GM21360 (cell line): ENCODE data around the gene CCDC116.
"Not testable (repeated sequence)": the region's sequence is repeated elsewhere in the genome, so short reads cannot be mapped to it uniquely, and the experiment has no call there.

Experiments
- ATAC-seq: cut with Tn5 transposase; IDR thresholded peaks from one replicate; pipeline ENCODE4 v1.9.1; 2021; ENCODE audit warnings: mild to moderate bottlenecking, moderate library complexity; ENCODE audit not compliant: unreplicated experiment

Gene CCDC116

DNA sequence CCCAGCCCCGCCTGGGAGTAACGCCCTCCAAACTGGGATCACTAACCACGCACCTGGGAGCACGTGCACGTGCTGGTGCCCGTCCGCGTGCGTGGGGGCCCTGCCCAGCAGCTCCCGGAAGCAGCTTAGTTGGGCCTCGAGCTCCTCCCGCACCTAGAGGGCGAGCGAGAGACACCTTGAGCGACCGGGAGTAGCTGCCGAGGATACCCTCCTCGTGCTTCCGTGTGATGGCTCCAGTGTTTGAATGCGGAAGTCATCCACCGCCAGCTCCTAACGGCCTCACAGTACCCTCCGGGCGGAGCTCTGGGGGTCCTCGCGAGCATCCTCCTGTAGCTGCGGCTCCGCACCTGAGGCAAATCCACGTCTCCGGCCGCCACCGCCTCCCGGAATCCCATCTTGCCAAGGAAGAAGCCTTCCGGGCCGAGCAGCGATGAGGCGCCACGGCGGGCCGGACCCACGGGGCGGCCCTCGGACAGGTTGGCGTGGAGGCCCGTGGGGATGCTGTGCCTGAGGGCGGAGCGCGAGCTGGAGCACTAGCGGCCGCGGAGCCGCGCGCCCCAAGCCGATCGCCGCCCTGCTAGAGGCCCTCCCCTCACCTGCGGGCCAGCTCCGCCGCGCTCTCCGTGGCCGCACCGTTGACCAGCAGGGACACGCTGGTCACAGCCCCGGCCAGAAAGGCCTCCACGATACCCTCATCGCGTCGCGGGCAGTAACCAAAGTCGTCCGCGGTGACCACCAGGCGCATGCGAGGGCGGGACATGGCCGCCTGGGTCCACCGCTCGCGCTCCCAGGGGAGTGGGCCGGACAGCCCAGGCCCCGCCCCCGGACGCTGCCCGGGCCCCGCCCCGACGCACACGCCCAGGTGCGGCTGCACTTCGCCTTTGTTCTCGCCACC is 3.1 kb upstream of the CCDC116 start, which contains the start of gene YDJC:
Gene YDJC, minus strand, starts transcription at position 768 of the 895 bp plus-strand sequence. Its CDS starts 8 bp downstream, at position 760.
- peak; percentile 84 for ATAC-seq

DNA sequence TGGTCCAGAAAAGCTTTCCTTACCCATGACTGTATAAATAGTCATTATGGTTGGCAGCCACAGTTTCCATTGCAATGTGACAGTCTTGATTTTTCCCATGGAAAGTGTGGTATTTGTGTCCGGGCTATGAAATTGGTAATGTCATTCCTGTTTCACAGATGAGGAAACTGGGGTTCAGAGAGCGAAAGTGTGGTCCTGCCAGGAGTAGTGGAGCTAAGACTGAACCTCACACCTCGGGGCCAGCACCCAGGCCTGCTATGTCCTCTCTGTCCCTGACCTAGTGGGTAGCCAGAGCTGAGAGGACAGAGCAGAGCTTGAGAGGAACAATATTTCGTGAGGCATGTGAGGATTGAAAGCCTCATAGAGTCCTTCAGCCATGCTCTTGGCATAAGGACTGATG is 1.5 kb upstream of the CCDC116 start:
- no peak for ATAC-seq

GRCh38 chr22:21632931-21633330 is 371 bp downstream of the CCDC116 start:
- no peak for ATAC-seq

- no peak for ATAC-seq
These were observed 921 bp downstream of the CCDC116 start for GRCh38 chr22:21633481-21633880.

- no peak for ATAC-seq
These were observed 1.5 kb downstream of the CCDC116 start for GRCh38 chr22:21634081-21634480.

- no peak for ATAC-seq
These were observed 2.3 kb downstream of the CCDC116 start for GRCh38 chr22:21634844-21635243.

- no peak for ATAC-seq
These were observed 3.4 kb downstream of the CCDC116 start for GRCh38 chr22:21635771-21636510.

DNA sequence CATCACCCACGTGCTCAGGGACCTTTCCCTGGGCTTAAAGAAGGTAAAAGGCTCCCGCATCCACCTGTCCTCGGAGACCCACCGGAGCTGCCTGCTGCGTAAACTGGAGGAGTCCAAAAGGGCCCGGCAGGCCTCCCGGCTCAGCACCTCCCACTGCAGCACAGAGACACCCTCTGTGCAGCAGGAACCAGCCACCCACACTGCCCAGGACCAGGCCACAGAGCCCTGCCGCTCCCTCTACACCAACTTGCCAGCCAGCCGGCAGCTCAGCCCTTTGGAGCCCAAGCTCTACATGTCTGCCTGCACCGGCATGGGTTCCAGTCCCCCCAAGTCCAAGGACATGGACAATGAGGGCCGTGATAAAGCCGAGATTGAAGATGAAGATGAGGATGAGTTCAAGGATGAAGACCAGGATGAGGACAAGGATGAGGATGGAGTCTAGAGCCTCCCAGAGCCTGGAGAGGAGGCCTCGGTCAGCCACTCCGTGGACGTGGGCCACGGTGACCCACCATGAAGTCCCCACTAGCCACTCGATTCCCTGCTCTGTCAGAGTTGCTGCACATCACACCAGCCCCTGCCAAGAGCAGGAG is 4.2 kb downstream of the CCDC116 start:
- no peak for ATAC-seq

GRCh38 chr22:21637450-21637849 is 4.9 kb downstream of the CCDC116 start:
- ATAC-seq, result not testable (repeated sequence)

- no peak for ATAC-seq
These were observed 6.8 kb downstream of the CCDC116 start for GRCh38 chr22:21639359-21639758.

- ATAC-seq, result no peak
These were observed 8.2 kb downstream of the CCDC116 start for GRCh38 chr22:21640810-21641209.

DNA sequence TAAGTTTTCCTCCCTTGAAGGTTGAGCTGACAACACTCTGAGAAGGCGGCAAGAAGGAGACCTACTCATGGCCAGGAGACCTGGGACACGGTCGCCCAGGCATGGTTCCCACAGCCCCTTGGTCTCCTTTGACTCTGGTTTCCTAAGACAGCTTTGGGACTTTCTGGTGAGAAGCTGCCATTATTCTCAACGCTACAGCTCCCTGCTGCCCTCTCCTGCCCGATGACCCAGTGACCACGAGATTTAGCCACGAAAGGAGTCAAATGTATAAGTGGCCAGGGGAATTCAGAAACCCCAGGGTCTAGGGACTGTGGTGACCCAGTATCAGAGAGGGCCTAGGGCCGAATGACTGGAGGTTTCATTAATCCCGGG is 8.8 kb downstream of the CCDC116 start:
- ATAC-seq, result no peak

DNA sequence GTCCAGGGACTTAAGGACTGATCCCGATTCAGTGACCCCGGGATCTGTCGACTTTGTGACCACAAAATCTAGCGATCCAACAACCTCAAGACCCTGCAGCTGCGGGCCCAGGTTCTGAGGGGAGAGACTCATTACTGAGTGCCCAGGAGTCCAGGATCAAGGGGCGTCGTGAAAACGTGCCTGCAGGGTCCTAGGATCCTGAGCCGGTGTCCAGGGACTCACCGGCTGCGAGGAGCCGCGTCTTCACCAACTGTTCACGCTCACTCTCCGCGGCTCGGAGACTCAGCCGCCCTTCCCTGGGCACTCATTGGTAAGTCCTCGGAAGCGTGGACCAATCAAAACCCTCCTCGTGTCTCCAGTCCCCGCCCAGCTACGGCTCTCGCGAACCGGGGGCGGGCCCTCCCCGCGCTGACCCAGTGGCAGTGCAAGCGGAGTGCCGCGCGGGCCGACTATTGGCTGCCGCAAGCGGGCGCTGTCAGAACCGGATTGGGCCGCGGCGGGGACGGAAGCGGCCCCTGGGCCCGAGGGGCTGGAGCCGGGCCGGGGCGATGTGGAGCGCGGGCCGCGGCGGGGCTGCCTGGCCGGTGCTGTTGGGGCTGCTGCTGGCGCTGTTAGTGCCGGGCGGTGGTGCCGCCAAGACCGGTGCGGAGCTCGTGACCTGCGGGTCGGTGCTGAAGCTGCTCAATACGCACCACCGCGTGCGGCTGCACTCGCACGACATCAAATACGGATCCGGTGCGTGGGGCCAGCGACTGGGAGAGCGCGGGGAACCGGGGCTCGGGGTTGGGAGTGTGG is 9.4 kb downstream of the CCDC116 start, which contains the start of gene SDF2L1:
Gene SDF2L1, plus strand, starts transcription at position 514 of the 795 bp plus-strand sequence. Its CDS starts 35 bp downstream, at position 549.
- ATAC-seq, result peak; percentile 88

- no peak for ATAC-seq
These were observed 10.3 kb downstream of the CCDC116 start for GRCh38 chr22:21642584-21643448.

DNA sequence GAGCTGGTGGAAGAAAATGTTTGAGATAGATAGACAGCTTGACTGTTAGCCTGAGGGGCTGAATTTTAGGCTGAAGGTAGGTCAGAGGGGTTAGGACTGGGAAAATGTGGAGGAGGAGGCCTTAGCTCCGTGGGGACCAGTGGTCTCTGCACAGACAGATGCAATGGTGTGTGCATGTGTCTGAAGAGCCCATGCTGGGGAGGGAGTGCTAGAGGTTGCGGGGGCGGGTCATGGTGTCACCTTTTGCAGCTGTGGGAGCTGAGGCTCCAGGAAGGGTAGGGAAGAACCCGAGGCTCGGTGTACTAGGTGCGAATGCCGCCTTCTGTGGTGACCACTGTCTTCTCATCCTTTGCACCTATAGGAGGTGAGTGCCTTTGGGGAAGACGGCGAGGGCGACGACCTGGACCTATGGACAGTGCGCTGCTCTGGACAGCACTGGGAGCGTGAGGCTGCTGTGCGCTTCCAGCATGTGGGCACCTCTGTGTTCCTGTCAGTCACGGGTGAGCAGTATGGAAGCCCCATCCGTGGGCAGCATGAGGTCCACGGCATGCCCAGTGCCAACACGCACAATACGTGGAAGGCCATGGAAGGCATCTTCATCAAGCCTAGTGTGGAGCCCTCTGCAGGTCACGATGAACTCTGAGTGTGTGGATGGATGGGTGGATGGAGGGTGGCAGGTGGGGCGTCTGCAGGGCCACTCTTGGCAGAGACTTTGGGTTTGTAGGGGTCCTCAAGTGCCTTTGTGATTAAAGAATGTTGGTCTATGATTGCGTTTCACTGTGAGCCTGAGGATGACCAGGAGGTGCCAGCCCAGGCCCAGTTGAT is 11.2 kb downstream of the CCDC116 start:
- ATAC-seq, result no peak

- not testable (repeated sequence) for ATAC-seq
These were observed 13.0 kb downstream of the CCDC116 start for GRCh38 chr22:21645513-21645912.

- ATAC-seq, result no peak
These were observed 14.3 kb downstream of the CCDC116 start for GRCh38 chr22:21646608-21647590.

- no peak for ATAC-seq
These were observed 17.7 kb downstream of the CCDC116 start for GRCh38 chr22:21650280-21650679.
